IPS-18c (cell line): ENCODE measurements around the gene CIROP.

Experiments used
- H3K4me3 ChIP-seq: 2 replicates; pipeline ENCODE4 v1.7.0; 2013; ENCODE audit warnings: low read depth, mild to moderate bottlenecking, low read length, moderate library complexity; ENCODE audit not compliant: insufficient read depth
- H3K9me3 ChIP-seq: one replicate; pipeline ENCODE4 v1.6.1; 2013; ENCODE audit warnings: mild to moderate bottlenecking, low read length, moderate library complexity; ENCODE audit not compliant: control insufficient read depth, insufficient read depth

The CIROP gene

DNA sequence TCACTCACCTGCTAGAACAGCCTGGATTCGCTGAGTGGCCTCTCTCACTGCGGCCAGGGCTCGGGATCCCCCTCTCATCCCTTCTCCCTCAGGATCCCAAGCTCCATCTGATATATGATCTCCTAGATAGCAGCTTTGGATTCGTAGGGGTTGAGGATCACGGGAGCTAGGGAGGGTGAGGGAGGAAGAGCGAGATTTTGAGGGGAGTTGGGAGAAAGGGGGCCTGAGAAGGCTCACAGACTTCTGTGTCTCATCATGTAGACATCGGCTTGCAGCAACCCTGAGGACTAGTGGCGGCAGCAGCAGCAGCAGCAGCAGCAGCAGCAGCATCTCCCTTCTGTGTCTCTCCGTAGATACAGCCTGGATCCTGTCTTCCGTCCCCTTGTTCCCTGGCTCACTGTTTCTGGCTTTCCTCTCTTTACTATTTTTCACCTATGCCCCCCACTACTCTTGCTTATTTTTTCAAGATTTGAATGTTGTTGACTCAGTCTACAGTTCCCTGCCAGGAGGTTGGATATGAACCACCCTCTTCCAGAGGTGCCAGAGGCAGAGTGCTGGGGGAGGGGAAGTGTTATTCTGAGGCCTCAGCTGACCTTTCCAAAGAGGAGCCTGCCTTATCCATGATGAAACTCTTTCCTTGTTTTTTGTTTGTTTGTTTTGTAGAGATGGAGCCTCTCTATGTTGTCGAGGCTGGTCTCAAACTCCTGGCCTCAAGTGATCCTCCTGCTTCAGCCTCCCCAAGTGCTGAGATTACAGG lies at the start of gene CIROP:
Gene CIROP, minus strand, starts transcription at position 399 of the 757 bp plus-strand sequence. Its CDS starts 69 bp downstream, at position 330.
- Histone ChIP-seq H3K4me3 (no peak within 1 kb of the TSS), H3K9me3 (peaks cover 4% of the 10 kb centered on the region)

DNA sequence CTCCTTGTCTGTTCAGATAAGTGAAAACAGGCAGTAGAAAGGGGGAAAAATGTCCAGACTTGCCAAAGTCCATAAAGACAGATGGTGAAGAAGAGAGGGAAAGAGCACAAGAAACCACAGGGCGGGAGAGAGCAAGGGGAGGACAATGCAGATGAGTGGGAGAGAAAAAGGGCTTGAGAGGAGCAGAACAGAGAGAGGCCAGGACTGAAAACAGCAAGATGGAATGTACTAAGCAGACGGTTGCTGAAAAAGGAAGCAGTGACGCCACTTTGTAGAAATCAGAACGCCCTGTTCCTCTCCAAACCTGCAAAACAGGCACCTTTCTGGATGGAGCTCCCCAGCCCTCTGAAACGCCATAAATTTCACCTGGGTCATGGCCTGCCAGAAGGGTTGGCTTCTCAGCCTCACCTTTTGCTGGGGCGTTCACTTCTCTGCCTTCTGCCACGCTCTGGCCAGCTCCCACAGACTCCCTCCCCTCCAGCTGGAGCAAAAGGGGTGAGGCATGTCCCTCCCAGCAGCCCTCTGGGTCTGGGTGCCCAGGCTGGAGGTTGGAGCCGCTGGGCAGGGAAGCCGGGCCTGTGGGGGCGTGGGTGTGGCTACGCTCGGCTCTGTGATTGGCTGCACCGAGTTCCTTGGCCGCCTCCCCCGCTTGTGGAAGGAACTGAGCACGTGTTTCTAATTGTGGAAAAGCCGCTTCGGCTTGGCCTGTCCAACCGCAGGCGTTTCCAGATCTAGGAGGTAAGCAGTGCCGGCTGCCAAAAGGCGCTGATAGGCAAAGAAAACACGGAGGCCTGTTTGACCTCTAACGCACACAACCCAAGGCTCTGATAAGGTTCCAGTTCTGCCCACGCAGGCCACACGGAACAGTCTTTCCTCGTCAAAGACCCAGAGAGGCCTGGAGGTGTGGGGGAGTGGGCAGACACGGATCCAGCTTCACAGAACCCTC lies 49.3 kb upstream of the CIROP start:
- H3K4me3 ChIP-seq: no peak overlapping the region; the same call in 1 of the 2 replicates
- peaks cover 2% of the 10 kb centered on the region for H3K9me3 ChIP-seq

GRCh38 chr14:23151342-23151741 lies 46.6 kb upstream of the CIROP start:
- no peak overlapping the region for H3K4me3 ChIP-seq
- peaks cover 2% of the 10 kb centered on the region for H3K9me3 ChIP-seq

GRCh38 chr14:23149745-23150144 lies 45.0 kb upstream of the CIROP start:
- H3K4me3 ChIP-seq: no peak overlapping the region
- peaks cover 2% of the 10 kb centered on the region for H3K9me3 ChIP-seq

GRCh38 chr14:23148591-23149249 lies 43.9 kb upstream of the CIROP start:
- peaks cover 2% of the 10 kb centered on the region for H3K9me3 ChIP-seq
- H3K4me3 ChIP-seq: no peak overlapping the region

DNA sequence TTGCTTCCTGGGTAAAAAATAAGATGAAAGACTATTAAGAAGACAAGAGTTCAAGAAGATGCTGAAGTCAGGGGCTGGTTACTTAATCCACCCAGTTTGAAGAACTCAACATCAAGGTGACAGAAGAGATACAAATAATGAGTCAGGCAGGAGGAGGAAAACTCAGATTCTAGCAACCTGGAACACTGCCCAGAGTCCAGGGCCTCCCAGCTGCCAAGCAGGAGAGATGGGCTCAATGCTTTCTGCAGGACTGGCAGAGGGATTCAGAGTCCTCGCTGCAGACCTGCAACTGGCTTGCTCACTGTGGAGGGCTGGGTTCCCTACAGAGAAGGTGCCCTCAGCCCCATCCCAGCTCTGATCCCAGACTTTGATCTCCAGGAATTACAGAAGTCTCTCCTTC lies 42.9 kb upstream of the CIROP start:
- Histone ChIP-seq H3K4me3 (no peak overlapping the region), H3K9me3 (peaks cover 1% of the 10 kb centered on the region)

GRCh38 chr14:23146980-23147379 lies 42.2 kb upstream of the CIROP start:
- Histone ChIP-seq H3K9me3 (no peaks in the 10 kb centered on the region), H3K4me3 (no peak overlapping the region)

DNA sequence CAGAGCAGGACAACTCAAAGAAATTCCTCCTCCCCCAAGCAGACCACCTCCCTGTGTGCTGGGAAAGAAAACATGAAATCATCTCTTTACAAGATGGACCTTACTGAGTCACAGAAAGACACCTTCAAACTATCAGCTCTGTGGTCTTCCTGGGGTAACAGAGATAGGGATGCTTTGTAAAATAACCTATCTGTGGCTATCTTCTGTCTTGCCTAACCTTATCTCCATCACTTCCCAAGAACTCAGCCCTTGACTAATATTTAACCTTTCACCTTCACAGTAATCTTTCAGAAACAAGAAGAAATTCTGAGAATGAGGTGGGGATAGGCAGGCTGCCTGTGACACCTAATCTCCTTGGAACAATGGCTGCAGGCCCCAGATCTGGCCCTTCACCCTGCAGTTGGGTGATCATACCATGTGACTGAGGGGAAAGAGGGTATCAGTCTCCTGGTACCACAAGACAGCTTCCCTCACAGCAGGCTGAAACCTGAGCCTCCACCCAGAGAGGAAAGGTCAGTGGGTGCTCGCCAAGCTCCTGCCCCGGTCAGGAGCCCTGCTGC lies 41.6 kb upstream of the CIROP start:
- H3K9me3 ChIP-seq: no peaks in the 10 kb centered on the region
- H3K4me3 ChIP-seq: no peak overlapping the region

DNA sequence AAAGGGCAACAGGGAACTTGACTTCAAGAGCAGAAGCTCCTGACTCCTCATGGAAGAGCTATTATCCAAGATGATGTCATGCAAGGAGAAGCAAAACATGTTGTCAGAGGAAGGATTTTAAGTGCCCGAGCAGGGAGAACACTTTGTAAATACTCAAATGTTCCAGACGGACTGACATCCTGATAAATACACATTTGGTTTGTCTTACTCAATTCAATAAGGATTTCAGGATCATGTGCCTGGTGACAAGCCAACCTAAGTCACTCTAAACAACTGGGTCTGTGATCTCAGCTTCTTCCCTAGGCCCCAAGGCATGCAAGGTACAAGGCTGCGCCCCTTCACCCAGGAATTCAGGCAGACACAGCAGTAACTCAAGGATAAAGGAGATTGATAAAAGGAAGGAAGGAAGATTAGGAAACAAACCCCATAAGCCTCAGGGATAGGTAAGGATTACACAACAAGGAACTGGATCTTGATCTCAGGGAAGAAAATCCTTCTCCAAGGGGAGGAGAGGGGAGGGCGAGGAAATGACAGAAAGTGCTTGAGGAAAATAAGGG lies 41.1 kb upstream of the CIROP start:
- no peaks in the 10 kb centered on the region for H3K9me3 ChIP-seq

GRCh38 chr14:23143911-23144310 lies 39.1 kb upstream of the CIROP start:
- H3K9me3 ChIP-seq: no peaks in the 10 kb centered on the region
- H3K4me3 ChIP-seq: no peak overlapping the region

More for the DNA sequence above, 41.1 kb upstream of the CIROP start:
- H3K4me3 ChIP-seq: no peak overlapping the region

- H3K4me3 ChIP-seq: no peak overlapping the region
- H3K9me3 ChIP-seq: no peaks in the 10 kb centered on the region
Observed at GRCh38 chr14:23142826-23143225, 38.0 kb upstream of the CIROP start.

GRCh38 chr14:23141706-23142444 lies 37.1 kb upstream of the CIROP start:
- Histone ChIP-seq H3K4me3 (no peak overlapping the region), H3K9me3 (no peaks in the 10 kb centered on the region)

DNA sequence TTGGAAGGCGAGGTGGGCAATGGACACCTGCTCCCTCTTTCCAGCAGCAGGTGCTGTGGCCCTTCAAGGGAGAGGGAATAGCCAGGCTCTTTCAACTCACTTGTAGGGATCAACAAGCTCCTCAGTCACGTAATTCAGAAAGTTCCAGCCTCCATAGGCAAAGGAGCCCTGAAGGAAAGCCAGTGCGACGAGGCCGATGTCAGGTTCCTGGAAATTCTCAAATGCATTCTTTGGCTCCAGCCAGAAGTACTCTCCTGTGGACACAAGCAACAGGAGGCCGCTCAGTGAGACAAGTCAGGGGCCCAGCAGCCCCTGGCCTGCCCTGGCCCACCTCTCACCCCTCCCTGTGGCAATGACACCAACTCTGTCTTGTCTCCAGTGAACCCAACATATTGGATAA lies 35.6 kb upstream of the CIROP start:
- Histone ChIP-seq H3K4me3 (no peak overlapping the region), H3K9me3 (no peaks in the 10 kb centered on the region)

- H3K4me3 ChIP-seq: no peak overlapping the region
- no peaks in the 10 kb centered on the region for H3K9me3 ChIP-seq
Observed at GRCh38 chr14:23139874-23140273, 35.1 kb upstream of the CIROP start.

GRCh38 chr14:23137813-23138535 lies 33.2 kb upstream of the CIROP start:
- Histone ChIP-seq H3K4me3 (no peak overlapping the region), H3K9me3 (no peaks in the 10 kb centered on the region)
